ENCODE data around the gene TOR4A. TPM values are rescaled to one million over a fixed set of nuclear protein-coding genes. Genes with fewer than 3 reads are reported as not detected.
A peak's percentile ranks its signal among the peaks of the same experiment; 100 is the strongest.

Gene TOR4A
- total and polyA plus RNA-seq, 10 of the 15 experiments (the other 5 are each of a cell fraction or from before 2014, with no cell fraction given): 2.0 to 19.9 (median 3.7) TPM

DNA sequence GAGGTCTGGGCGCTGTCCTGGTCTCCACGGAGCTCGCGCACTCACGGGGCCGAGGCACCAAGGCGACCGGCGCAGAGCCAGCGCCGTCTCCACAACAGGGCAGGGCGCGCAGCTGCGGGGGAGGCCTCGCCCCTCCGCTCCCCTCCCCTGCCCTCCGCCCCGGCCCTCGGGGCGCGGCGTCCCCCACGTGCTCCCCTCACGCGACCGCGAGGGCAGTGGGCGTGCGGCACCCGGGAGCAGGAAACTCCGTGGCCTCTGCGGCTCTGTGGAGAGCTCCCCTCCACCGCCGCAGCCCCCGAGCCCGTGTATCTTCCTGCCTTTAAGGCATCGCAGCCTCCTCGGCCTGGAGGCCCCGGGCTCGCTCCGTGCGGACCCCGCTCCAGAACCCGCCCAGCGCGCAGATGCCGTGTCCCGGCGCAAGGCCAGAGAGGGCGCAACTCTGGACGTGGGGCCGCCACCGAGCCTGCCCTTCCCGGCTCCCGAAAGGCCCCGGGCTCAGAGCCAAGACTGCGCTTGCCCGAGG, 37.1 kb upstream of the TOR4A start:
- in situ Hi-C loops (cut with MboI): no loop called here
- peak overlapping the region; percentile 75 for H2AFZ ChIP-seq (ENCODE audit: control insufficient read depth, low read depth, low read length)
- H3K9ac ChIP-seq (ENCODE audit: control insufficient read depth, insufficient read depth, low read length): peak overlapping the region; percentile 68
- RAD21 ChIA-PET (ENCODE audit: unreplicated experiment): interaction anchor here (0.9 to 2.2 kb wide), 12 partner anchors 14 to 122 kb away, joined by 3 to 13 read pairs (median 4); partner anchors contain the start of genes NELFB, NRARP, RNF208 and TPRN
- peak overlapping the region; percentile 77 for H3K4me2 ChIP-seq (ENCODE audit: control insufficient read depth, insufficient read depth)
- no peaks in the 10 kb centered on the region for H3K9me3 ChIP-seq (replicated peaks; ENCODE audit: control insufficient read depth, insufficient read depth, low read length)
- peaks cover 8 to 14% of the 10 kb centered on the region in 2 experiments for H3K36me3 ChIP-seq (ENCODE audit: control insufficient read depth in 2 of 2, insufficient read depth in 2 of 2, low read length in 1 of 2)
- peak; percentile 61 for ATAC-seq
- peak overlapping the region; percentile 83 for H3K27ac ChIP-seq (ENCODE audit: control insufficient read depth, insufficient read depth)
- POLR2A ChIA-PET: interaction anchor here (0.5 to 9.2 kb wide), 29 partner anchors 10 to 361 kb away, joined by 3 to 112 read pairs (median 5); partner anchors contain the start of genes CYSRT1, EXD3, MAN1B1 and NELFB
- DNase-seq (ENCODE audit: low read depth, low spot score): no peak
- under 1% methylated on average over 34 of the region's 58 CpGs for WGBS (ENCODE audit: insufficient coverage, insufficient replicate concordance, low lambda C conversion rate, missing lambda C conversion rate)
- BruUV-seq (replicated peaks): TSS peak; percentile 77
- H3K4me1 ChIP-seq (ENCODE audit: control insufficient read depth, insufficient read depth, low read length): peaks cover 42% of the 10 kb centered on the region
- intact Hi-C loops (cut with micrococcal nuclease; ENCODE audit: unreplicated experiment): no loop called here
- H3K4me3 ChIP-seq: peak overlapping the region; percentile 76
- CTCF ChIA-PET: interaction anchor here (0.6 to 5.3 kb wide), 13 partner anchors 12 to 205 kb away, joined by 3 to 52 read pairs (median 4); partner anchors contain the start of genes CYSRT1, NELFB, RNF208 and RNF224
- FAIRE-seq: no peak
- SMC1A ChIA-PET (ENCODE audit: uncharacterized antibody, unreplicated experiment): interaction anchor here (0.7 to 1.7 kb wide), 6 partner anchors 13 to 154 kb away, joined by 3 to 6 read pairs (median 3); partner anchors contain the start of gene MAN1B1
- H4K20me1 ChIP-seq (ENCODE audit: control insufficient read depth, insufficient read depth): peaks cover 4% of the 10 kb centered on the region; the same call in 1 of the 2 replicates
- peaks cover 30% of the 10 kb centered on the region for H3K79me2 ChIP-seq (ENCODE audit: control insufficient read depth, insufficient read depth, low read length)
- no peaks in the 10 kb centered on the region for H3K27me3 ChIP-seq (replicated peaks in 1 of 2; ENCODE audit: control insufficient read depth in 2 of 2, insufficient read depth in 2 of 2, low read length in 1 of 2)
- TF ChIP-seq CBX3 (IDR thresholded peaks at IDR 0.05; ENCODE audit: borderline replicate concordance, low read depth) (no peak), RELA (IDR thresholded peaks at IDR 0.05; ENCODE audit: borderline replicate concordance, partially characterized antibody) (peak; percentile 56), SRF (IDR thresholded peaks at IDR 0.05; ENCODE audit: low read depth in 2 of 2, low read length in 2 of 2) (0 out of 4 replicates have a peak, but pooled peaks of 1 of the 2 experiments have one; percentile 8), ATF2 (IDR thresholded peaks at IDR 0.05; ENCODE audit: low read length) (no peak), ZNF207 (IDR thresholded peaks at IDR 0.05; ENCODE audit: borderline replicate concordance) (peak; percentile 95), IRF5 (IDR thresholded peaks at IDR 0.05; ENCODE audit: borderline replicate concordance) (no peak), MEF2B (IDR thresholded peaks at IDR 0.05; ENCODE audit: partially characterized antibody, poor library complexity, severe bottlenecking) (peak; percentile 69), TARDBP (IDR thresholded peaks at IDR 0.05; ENCODE audit: borderline replicate concordance) (0 out of 2 replicates have a peak, but pooled peaks have one; percentile 19), YY1 (IDR thresholded peaks at IDR 0.05; ENCODE audit: low read depth, low read length) (0 out of 2 replicates have a peak, but pooled peaks have one; percentile 11), NFYB (IDR thresholded peaks at IDR 0.05; ENCODE audit: insufficient read depth, low read depth, low read length) (no peak), LARP7 (IDR thresholded peaks at IDR 0.05) (peak; percentile 100), EGR1 (IDR thresholded peaks at IDR 0.05; ENCODE audit: borderline replicate concordance in 1 of 2, low read depth in 2 of 2, low read length in 2 of 2) (peak in 1 of 2 experiments; percentile 74; a peak in 2 of 3 replicates), IRF3 (IDR thresholded peaks at IDR 0.05) (no peak), RCOR1 (conservative IDR thresholded peaks at IDR 0.05; ENCODE audit: low read depth, low read length) (no peak), MAX (IDR thresholded peaks at IDR 0.05; ENCODE audit: low read depth, low read length) (peak; percentile 78), BMI1 (IDR thresholded peaks at IDR 0.05; ENCODE audit: borderline replicate concordance) (no peak), EED (IDR thresholded peaks at IDR 0.05; ENCODE audit: low read depth) (peak; percentile 34; the same call in 1 of the 2 replicates)

All from GM12878 (cell line).